Globus pallidus (tissue), 1 donor: ENCODE measurements around the gene CLSTN1.

Experiments used
- DNase-seq: peaks from one replicate; pipeline ENCODE4 v3.0.0-alpha.2; 2015; ENCODE audit warnings: low spot score

The CLSTN1 gene

DNA sequence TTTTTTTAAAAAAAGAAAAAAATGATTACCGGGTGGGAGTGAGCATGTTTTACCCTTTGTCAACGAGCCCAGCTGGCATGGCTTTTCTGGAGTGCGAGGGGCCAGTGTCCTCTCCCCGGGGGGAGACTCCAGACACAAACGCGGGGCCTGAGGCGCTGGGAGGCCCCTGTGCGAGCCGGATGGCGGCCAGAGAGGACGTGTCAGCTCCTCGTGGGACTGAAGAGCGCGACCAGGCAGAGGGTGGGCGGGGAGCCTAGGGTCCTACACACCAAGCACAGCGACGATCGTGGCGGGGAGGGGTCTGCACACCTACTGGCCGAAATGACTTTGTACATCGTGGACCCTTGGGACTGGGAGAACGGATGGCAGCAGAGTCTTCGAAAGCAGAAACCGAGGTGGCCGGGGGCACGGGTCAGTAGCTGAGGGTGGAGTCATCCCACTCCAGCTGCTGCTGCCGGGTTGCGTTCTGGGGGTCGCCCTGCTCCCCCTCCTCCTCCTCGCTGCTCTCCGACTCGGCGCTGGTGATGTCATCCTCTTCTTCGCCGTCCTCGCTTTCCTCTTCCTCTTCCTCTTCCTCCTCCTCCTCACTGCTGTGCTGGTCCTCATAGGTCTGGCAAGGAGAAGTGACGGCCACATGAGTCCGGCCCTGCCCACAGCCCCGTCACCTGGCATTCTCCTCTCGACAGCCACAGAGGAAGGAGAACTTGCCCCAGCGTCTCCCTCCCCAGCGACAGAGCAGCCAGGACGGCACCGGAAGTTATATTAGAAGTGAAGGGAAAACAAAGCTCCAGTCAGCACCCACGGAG lies 93.5 kb downstream of the CLSTN1 start:
- DNase-seq, result peak; percentile 36

DNA sequence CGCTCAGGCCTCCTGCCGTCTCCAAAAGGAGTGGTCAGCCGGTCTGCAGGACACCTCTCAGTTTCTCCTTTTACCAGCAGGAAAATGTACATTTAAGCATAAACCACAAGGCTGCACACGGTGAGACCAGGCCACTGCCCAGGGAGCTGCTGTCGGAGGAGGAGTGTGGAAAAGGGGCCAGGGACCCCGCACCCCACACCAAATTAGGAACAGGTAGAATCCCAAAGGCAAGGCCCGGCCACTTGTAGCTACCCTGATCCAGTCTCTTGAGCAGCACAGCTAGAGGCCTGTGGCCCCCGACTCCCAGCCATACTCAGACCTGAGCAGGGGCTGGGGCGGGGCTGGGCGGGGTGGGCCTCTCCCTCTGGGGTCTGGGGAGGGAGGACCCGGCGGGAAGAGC lies 94.2 kb downstream of the CLSTN1 start:
- DNase-seq, result no peak

DNA sequence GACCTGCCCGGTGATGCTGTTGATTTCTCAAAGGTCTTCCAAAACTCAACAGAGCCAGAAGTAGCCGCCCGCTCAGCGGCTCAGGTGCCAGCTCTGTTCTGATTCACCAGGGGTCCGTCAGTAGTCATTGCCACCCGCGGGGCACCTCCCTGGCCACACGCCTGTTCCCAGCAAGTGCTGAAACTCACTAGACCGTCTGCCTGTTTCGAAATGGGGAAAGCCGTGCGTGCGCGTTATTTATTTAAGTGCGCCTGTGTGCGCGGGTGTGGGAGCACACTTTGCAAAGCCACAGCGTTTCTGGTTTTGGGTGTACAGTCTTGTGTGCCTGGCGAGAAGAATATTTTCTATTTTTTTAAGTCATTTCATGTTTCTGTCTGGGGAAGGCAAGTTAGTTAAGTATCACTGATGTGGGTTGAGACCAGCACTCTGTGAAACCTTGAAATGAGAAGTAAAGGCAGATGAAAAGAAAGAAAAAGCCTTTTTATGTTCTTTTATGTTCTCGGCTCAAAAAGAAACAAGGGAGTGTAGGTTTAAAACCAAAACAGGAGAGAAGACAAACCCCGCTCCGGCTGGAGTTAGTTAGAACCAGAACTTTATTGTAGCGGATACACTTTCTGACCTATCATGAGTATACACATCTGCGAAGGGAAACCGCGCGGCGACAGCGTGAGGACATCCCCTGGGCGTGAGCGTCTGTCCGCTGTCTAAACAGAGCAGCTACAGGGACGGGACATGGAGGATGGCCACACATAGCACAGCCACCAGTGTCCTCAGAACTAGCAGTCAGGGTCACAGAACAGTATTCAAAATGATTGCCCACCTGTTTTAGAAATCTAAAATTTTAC lies 95.1 kb downstream of the CLSTN1 start:
- DNase-seq, result no peak

DNA sequence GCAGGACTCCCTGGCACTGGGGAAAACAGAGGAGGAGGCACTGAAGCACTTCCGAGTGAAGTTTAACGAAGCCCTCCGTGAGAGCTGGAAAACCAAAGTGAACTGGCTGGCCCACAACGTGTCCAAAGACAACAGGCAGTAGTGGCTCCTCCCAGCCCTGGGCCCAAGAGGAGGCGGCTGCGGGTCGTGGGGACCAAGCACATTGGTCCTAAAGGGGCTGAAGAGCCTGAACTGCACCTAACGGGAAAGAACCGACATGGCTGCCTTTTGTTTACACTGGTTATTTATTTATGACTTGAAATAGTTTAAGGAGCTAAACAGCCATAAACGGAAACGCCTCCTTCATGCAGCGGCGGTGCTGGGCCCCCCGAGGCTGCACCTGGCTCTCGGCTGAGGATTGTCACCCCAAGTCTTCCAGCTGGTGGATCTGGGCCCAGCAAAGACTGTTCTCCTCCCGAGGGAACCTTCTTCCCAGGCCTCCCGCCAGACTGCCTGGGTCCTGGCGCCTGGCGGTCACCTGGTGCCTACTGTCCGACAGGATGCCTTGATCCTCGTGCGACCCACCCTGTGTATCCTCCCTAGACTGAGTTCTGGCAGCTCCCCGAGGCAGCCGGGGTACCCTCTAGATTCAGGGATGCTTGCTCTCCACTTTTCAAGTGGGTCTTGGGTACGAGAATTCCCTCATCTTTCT lies 96.7 kb downstream of the CLSTN1 start:
- DNase-seq, result no peak

DNA sequence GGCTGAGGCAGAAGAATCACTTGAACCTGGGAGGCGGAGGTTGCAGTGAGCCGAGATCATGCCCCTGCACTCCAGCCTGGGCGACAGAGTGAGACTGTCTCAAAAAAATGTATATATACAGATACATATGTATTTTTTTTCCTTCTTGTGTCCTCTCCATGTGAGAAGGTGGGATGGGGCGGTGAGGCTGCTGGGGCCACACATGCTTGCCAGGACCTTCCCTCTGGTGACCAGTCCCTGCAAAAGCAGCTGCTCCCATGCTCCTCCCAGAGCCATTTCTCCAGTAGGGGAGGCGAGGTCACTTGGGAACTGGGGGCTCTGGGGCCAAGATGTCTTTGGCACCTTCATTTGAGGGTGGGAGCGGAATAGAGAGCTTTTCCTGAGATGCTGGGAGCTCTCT lies 97.4 kb downstream of the CLSTN1 start:
- DNase-seq, result no peak

DNA sequence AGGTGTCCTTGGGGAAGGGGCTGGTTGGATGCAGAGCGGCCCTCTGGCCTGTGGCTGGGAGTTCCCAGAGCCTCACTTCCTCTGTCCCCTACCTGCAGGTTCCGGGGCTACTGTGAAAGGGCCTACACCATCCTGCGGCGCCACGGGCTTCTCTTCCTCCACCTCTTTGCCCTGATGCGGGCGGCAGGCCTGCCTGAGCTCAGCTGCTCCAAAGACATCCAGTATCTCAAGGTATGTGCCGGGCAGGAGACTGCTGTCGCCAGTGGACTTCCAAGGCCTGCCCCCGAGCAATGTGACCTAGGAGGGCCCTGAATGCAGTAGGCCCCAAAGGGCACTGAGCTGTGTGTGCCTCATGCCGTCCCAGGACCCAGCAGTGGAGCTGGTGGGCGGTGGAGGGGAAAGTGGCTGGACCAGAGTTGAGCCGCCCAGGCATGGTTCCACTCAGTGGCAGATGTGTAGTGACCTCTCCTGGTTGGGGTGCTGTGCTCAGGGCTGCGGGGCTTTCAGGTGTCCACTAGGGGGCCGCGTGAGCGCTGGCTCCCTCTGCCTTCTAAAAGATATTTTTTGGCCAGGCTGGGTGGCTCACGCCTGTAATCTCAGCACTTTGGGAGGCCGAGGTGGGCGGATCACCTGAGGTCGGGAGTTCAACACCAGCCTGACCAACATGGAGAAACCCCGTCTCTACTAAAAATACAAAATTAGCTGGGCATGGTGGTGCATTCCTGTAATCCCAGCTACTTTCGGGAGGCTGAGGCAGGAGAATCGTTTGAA lies 98.9 kb downstream of the CLSTN1 start:
- DNase-seq, result no peak

DNA sequence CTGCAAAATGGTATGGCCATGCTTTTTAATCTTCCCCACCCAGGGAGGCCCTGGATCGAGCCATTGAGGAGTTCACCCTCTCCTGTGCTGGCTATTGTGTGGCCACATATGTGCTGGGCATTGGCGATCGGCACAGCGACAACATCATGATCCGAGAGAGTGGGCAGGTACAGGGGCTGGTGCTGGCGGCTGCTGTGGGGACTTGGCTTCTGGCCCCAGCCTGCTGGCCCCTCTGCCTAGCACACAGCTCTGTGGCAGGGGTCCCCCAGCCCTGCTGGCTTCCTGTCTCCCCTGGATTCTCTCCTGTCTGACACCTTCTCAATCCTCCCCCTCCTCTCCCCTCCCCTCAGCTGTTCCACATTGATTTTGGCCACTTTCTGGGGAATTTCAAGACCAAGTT lies 99.8 kb downstream of the CLSTN1 start:
- DNase-seq, result no peak

DNA sequence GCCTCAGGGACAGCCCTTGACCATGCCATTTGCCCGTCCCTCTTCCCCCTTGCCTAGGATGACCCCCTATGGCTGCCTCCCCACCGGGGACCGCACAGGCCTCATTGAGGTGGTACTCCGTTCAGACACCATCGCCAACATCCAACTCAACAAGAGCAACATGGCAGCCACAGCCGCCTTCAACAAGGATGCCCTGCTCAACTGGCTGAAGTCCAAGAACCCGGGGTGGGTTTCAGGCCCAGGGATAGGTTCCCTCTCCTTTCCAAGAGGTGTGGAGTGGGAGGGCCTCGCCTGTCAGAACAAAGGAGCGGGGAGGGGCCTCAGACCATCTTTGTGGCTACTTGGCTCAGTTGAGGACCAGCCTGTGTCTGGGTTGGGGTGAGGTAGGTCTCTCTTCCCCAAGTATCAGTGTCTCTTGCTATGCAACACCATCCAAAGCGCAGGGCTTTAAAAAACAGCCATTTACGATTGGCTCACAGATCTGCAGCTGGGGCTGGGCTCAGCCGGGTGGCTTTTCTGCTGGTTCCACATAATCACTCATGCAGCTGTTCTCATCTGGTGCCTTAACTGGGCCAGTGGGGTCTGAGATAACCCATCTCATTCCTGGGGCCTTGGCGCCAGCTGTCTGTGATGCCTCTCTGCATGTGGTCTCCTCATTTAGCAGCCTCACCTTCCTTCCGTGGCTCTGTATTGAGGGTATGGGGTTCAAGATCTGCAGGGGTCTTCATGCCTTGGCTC lies 100.5 kb downstream of the CLSTN1 start:
- no peak for DNase-seq

DNA sequence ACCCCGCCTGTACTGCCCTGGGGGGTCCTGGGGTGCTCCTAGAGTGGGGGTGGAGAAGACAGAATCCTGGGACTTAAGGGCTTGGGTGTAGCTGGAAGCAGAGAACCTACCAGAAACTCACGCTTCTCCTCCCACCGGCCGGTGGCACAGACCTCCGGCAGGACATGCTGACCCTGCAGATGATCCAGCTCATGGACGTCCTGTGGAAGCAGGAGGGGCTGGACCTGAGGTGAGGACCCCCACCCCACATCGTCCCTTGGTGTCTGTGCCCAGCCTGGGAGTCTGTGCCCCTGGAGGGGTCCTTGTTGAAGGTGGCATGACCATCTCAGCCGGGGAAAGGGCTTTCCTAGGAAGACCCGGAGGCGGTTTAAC lies 101.4 kb downstream of the CLSTN1 start:
- DNase-seq, result no peak

DNA sequence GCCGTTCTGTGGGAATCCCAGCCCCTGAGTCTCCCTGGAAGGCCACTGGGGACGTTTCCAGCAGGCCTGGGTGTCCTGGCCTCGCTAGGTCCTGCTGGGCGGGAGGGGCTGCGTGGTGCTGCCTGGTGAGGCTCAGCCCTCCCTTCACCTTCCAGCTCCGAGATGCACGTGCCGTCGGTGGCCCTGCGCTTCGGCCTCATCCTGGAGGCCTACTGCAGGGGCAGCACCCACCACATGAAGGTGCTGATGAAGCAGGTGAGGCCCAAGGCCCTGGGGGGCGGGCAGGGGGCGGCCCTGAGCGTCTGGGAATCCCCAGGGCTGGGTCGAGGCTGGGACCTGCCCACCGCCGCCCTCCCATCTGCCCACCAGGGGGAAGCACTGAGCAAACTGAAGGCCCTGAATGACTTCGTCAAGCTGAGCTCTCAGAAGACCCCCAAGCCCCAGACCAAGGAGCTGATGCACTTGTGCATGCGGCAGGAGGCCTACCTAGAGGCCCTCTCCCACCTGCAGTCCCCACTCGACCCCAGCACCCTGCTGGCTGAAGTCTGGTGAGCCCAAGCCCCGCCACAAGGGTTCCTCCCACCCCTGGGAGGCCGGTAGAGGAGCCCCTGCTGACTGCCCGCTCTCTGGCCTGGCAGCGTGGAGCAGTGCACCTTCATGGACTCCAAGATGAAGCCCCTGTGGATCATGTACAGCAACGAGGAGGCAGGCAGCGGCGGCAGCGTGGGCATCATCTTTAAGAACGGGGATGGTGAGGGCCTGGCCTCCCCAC lies 102.0 kb downstream of the CLSTN1 start:
- DNase-seq, result no peak

DNA sequence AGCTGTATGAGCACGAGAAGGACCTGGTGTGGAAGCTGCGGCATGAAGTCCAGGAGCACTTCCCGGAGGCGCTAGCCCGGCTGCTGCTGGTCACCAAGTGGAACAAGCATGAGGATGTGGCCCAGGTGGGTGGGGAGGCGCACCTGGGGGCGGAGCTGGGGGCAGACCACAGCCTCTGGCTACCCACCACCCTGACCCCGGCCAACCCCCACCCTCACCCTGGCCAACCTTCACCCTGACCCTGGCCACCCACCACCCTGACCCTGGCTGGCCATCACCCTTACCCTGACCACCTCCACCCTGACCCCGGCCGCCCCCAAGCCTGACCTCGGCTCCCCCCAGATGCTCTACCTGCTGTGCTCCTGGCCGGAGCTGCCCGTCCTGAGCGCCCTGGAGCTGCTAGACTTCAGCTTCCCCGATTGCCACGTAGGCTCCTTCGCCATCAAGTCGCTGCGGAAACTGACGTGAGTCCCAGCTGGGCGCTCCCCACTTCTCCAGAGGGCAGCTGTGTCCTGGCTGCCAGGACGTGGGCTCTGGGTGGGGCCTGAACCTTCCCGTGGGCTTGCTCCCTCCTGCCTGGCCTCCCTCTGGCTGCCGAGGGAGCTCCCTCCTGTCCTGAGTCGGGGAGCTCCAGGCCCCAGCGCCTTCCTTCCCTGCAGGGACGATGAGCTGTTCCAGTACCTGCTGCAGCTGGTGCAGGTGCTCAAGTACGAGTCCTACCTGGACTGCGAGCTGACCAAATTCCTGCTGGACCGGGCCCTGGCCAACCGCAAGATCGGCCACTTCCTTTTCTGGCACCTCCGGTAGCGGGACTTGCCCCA lies 102.8 kb downstream of the CLSTN1 start:
- DNase-seq, result no peak

DNA sequence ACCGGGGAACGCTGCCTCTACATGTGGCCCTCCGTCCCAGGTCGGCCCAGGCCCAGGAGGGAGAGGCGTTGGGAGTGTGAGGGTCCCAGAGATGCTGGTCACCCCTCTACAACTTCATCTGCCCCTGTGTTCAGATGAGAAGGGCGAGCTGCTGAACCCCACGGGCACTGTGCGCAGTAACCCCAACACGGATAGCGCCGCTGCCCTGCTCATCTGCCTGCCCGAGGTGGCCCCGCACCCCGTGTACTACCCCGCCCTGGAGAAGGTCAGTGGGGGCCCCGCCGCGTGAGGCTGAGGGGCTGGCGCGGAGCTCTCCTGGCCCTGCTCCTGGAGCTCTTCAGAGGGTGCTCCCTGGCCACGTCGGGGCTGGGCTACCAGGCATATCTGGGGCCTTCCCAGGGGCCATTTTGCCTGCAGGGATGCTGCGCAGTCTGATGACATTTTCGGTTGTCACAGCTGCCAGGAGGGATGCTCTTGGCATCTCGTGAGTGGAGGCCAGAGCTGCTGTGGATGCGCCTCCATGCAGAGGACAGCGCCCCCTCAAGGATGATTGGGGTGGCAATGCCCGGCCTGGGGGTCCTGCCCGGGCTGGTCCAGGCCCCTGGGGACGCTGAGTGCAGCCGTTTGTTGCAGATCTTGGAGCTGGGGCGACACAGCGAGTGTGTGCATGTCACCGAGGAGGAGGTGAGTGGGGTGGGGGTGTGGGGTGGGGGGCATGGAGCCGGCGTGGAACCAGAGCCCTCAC lies 103.6 kb downstream of the CLSTN1 start:
- DNase-seq, result no peak

DNA sequence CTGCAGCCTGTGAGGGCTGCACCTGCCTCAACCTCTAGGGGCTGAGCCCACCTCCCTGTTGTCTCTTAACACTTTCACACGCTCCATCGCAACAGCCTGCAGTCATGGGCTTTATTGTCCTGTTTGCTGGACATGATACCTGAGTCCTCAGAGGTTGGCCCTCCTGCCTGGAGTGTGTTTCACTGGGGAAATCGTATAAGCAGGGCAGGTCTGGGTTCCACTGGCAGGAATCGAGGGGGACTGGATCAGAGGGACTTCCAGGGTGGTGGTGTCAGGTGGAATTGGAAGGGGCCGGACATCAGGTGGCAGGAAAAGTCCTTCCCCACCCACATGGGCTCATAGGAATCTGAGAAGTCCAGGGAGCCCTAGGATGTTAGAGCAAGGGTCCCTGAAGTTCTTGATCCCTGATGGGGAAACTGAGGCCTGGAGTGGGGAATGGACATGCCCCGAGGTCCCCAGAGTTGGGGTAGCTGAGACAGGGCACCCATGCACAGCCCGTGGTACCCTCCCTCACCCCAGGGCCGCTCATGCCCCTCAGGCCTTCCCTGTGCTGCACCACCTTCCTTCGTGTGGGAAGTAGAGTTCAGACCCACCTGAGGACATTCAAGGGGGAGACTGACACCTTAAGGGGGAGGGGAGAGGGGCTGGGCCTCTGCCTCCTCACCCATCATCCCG lies 105.6 kb downstream of the CLSTN1 start:
- DNase-seq, result no peak

DNA sequence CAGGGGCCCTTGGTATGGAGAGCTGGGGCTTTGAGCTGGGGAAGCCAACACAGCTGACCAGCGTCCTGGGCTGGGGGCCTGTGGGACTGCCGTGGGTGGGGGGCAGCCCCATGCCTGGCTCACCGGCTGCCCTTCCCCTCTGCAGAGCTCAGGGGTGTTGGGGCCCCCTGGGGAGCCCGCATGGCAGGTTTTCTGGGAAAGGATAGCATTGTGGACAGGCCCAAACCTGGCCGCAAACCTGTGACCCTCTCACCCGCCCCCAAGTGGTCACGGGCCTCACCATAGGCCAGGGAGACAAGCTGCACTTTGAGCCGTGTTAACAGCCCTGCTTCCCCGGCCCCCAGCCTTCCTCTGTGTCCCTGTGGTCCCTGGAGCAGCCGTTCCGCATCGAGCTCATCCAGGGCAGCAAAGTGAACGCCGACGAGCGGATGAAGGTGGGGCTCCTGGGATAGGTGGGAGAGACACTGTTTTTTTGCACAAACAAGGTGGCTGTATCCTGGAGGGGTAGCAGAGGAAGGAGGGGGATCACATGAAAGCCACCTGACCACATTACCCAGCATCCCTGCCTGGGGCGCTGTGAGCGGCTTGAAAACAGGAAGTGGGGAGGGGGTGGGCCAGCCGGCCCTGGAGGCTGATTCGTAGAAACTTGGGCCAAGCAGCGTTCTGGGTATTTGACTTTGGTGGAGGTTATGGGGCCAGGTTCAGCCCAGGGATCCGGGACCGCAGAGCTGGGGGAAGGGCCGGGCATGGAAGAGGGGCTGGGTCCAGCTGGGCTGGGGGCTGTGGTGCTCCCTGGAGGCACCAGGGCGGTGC lies 106.4 kb downstream of the CLSTN1 start:
- DNase-seq, result peak; percentile 43

DNA sequence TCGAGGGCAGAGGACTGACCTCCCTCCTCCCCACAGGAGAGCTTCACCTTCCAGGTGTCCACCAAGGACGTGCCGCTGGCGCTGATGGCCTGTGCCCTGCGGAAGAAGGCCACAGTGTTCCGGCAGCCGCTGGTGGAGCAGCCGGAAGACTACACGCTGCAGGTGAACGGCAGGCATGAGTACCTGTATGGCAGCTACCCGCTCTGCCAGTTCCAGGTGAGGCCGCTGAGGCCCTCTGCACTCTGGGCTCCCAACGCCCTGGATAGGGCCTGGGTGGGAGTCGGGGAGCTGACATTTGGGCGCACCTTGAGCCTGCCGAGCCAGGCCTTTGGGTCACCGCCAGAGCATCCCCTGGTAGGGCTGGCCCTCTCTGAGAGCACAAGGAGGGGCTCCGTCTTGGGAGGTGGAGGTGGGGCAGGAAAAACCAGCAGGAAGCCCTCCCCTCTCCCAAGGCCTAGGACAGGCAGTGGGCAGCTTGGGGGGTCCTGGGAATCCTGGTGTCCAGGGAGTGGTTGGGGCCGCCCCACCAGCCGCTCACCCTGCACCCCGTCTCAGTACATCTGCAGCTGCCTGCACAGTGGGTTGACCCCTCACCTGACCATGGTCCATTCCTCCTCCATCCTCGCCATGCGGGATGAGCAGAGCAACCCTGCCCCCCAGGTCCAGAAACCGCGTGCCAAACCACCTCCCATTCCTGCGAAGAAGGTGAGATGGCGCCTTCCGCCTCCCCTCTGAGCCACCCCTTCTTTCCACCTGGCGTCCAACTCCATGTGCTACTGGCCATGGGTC lies 107.2 kb downstream of the CLSTN1 start:
- DNase-seq, result no peak

DNA sequence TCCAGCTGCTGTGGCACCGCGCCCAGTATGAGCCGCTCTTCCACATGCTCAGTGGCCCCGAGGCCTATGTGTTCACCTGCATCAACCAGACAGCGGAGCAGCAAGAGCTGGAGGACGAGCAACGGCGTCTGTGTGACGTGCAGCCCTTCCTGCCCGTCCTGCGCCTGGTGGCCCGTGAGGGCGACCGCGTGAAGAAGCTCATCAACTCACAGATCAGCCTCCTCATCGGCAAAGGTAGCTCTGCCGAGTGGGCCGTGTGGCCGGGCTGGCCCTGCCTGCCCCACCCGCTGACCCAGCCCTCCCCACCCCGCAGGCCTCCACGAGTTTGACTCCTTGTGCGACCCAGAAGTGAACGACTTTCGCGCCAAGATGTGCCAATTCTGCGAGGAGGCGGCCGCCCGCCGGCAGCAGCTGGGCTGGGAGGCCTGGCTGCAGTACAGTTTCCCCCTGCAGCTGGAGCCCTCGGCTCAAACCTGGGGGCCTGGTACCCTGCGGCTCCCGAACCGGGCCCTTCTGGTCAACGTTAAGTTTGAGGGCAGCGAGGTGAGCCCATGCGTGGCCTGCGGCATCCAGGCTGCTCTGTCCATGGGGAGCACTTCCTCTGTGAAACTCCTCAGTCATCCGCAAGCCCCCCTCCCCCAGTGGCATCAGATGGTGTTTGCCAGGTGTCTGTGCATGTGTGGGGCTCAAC lies 108.1 kb downstream of the CLSTN1 start:
- no peak for DNase-seq
